SW 1271 (cell line): ENCODE data around the gene IFNL4.
"Not testable (repeated sequence)": the region's sequence is repeated elsewhere in the genome, so short reads cannot be mapped to it uniquely, and the experiment has no call there.

Source experiments
- DNase-seq, 2 experiments: peaks; one replicate each; lab custom pipeline; 2025; lab: John Stamatoyannopoulos, UW

IFNL4 gene

GRCh38 chr19:39254531-39255345 is 6.1 kb upstream of the IFNL4 start:
- DNase-seq: no peak

- no peak for DNase-seq
These were observed 4.9 kb upstream of the IFNL4 start for GRCh38 chr19:39253374-39254149.

GRCh38 chr19:39252458-39252857 is 3.8 kb upstream of the IFNL4 start:
- no peak for DNase-seq

GRCh38 chr19:39251846-39252245 is 3.2 kb upstream of the IFNL4 start:
- DNase-seq: no peak

- DNase-seq: no peak
These were observed 2.4 kb upstream of the IFNL4 start for GRCh38 chr19:39251081-39251480.

- no peak for DNase-seq
These were observed 673 bp downstream of the IFNL4 start for GRCh38 chr19:39247701-39248664.

GRCh38 chr19:39246951-39247669 is 1.5 kb downstream of the IFNL4 start:
- no peak for DNase-seq

- not testable (repeated sequence) for DNase-seq
These were observed 3.5 kb downstream of the IFNL4 start for GRCh38 chr19:39245166-39245565.

- DNase-seq: not testable (repeated sequence)
These were observed 4.1 kb downstream of the IFNL4 start, which contains the start of gene IFNL3 for GRCh38 chr19:39244410-39245100. Gene IFNL3, minus strand, starts transcription at chr19:39245006. Its CDS starts 39 bp downstream, at chr19:39244967.

- not testable (repeated sequence) for DNase-seq
These were observed 4.9 kb downstream of the IFNL4 start for GRCh38 chr19:39243741-39244140.

GRCh38 chr19:39240421-39240820 is 8.2 kb downstream of the IFNL4 start:
- DNase-seq: no peak

GRCh38 chr19:39238944-39239343 is 9.7 kb downstream of the IFNL4 start:
- DNase-seq: no peak

- no peak for DNase-seq
These were observed 10.4 kb downstream of the IFNL4 start for GRCh38 chr19:39238209-39238608.

GRCh38 chr19:39237200-39238184 is 11.2 kb downstream of the IFNL4 start:
- no peak for DNase-seq

GRCh38 chr19:39236527-39236926 is 12.1 kb downstream of the IFNL4 start:
- no peak for DNase-seq

- DNase-seq: no peak
These were observed 15.9 kb downstream of the IFNL4 start for GRCh38 chr19:39232708-39233107.

GRCh38 chr19:39230096-39230764 is 18.4 kb downstream of the IFNL4 start:
- DNase-seq: no peak

- no peak for DNase-seq
These were observed 23.7 kb downstream of the IFNL4 start for GRCh38 chr19:39224910-39225309.
